ENCODE measurements around the gene LPO. TPM values are rescaled to one million over a fixed set of nuclear protein-coding genes. Genes with fewer than 3 reads are reported as not detected.
A peak's percentile ranks its signal among the peaks of the same experiment; 100 is the strongest.

The LPO gene
- total and polyA plus RNA-seq, 9 of the 15 experiments (the other 6 are each of a cell fraction or from before 2014, with no cell fraction given): 0.07 to 0.11 TPM; not detected in 7

DNA sequence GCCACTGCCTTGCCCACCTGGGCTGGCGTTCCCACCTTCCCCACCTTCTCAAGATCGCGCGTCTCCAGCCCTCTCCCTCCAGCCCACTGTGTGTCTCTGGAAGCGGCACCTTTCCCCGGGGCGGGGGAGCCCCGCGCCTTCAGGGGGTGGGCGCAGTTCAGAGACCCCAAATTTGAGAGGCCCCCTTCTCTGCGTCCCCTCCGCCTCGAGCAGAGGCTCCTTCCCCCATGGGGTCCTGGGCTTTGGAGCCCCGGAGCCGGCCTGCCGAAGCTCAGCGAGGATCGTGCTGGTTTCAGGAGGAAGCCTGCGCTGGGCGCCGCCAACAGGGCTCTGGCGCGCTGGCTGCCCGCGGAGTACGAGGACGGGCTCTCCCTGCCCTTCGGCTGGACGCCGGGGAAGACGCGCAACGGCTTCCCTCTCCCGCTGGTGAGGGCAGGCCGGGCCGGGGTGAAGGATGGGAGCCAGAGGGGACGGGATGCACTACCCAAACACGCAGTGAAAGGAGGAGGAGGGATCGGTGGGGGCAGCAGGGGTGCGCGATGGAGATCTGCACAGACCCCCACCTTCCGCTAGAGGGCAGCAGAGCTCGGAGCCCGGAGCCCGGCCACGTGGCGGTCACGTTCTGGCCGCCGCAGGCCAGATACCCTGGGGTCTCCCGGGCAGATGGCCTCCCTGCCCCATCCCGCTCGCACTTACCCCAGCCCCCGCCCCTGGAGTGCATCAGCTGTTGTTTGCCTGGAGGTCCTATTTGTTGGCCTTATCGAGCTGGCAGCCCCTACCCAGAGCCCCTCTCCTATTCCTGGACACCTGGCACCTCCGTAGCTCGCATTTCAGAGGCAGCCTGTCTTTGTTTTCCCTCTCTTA, 11.1 kb downstream of the LPO start (continued):
- TF ChIP-seq JUND (IDR thresholded peaks at IDR 0.05; ENCODE audit: borderline replicate concordance, low read depth, low read length) (no peak), JUND (tag; IDR thresholded peaks at IDR 0.05; ENCODE audit: borderline replicate concordance, low read depth, low read length) (peak; percentile 15; the same call in 1 of the 3 replicates), L3MBTL2 (IDR thresholded peaks at IDR 0.05) (peak; percentile 99), ERF (CRISPR knock-in tag; IDR thresholded peaks at IDR 0.05) (0 out of 2 replicates have a peak, but pooled peaks have one; percentile 15), YY1 (IDR thresholded peaks at IDR 0.05; ENCODE audit: borderline replicate concordance in 1 of 3, control insufficient read depth in 1 of 3, extremely low read depth in 1 of 3, insufficient read depth in 3 of 3, insufficient read length in 1 of 3, insufficient replicate concordance in 2 of 3, low read depth in 1 of 3, low read length in 2 of 3) (peak in 1 of 3 experiments; percentile 12), XRCC3 (IDR thresholded peaks at IDR 0.05) (no peak), RNF2 (IDR thresholded peaks at IDR 0.05) (peak; percentile 84; the same call in 1 of the 2 replicates), SREBF2 (CRISPR knock-in tag; IDR thresholded peaks at IDR 0.05) (0 out of 2 replicates have a peak, but pooled peaks have one; percentile 74), CXXC5 (CRISPR knock-in tag; IDR thresholded peaks at IDR 0.05) (peak; percentile 77), NRF1 (conservative IDR thresholded peaks at IDR 0.05 in 1 of 2, IDR thresholded peaks at IDR 0.05 in 1 of 2) (no peak), TCF15 (CRISPR knock-in tag; IDR thresholded peaks at IDR 0.05) (no peak), ZNF134 (CRISPR knock-in tag; conservative IDR thresholded peaks at IDR 0.05) (no peak), ZBTB1 (CRISPR knock-in tag; IDR thresholded peaks at IDR 0.05; ENCODE audit: borderline replicate concordance, low read depth) (peak; percentile 87), HDAC3 (IDR thresholded peaks at IDR 0.05; ENCODE audit: borderline replicate concordance, partially characterized antibody) (peak; percentile 37), ZFP30 (CRISPR knock-in tag; IDR thresholded peaks at IDR 0.05; ENCODE audit: borderline replicate concordance) (no peak), TEAD1 (CRISPR knock-in tag; IDR thresholded peaks at IDR 0.05) (peak in 1 of 2 experiments; percentile 73; a peak in 1 of 4 replicates), ZBTB33 (CRISPR knock-in tag; IDR thresholded peaks at IDR 0.05) (peak; percentile 96), DMBX1 (CRISPR knock-in tag; IDR thresholded peaks at IDR 0.05; ENCODE audit: borderline replicate concordance) (0 out of 2 replicates have a peak, but pooled peaks have one; percentile 32), KLF16 (IDR thresholded peaks at IDR 0.05) (0 out of 2 replicates have a peak, but pooled peaks have one; percentile 59), CBFA2T2 (conservative IDR thresholded peaks at IDR 0.05) (0 out of 2 replicates have a peak, but pooled peaks have one; percentile 9), POLR2G (IDR thresholded peaks at IDR 0.05; ENCODE audit: low read depth, low read length) (peak; percentile 55), STAG1 (CRISPR knock-in tag; IDR thresholded peaks at IDR 0.05; ENCODE audit: borderline replicate concordance) (peak; percentile 78), ZNF263 (CRISPR knock-in tag; IDR thresholded peaks at IDR 0.05; ENCODE audit: borderline replicate concordance) (peak; percentile 80), MAZ (CRISPR knock-in tag; conservative IDR thresholded peaks at IDR 0.05 in 1 of 2, IDR thresholded peaks at IDR 0.05 in 1 of 2) (peak; percentile 80 to 88; a peak in 3 of 4 replicates), E2F3 (CRISPR knock-in tag; IDR thresholded peaks at IDR 0.05) (no peak)

All from K562 (cell line).